GM12878 (cell line): Measurements from ENCODE around the gene SORCS2. TPM values are rescaled to one million over a fixed set of nuclear protein-coding genes. Genes with fewer than 3 reads are reported as not detected.

Experiments used
- ATAC-seq: fragments of 200-7000 bp; cut with Tn5 transposase; 3 replicates; pipeline ENCODE4 v1.9.1; 2020; ENCODE audit warnings: mild to moderate bottlenecking, moderate library complexity
- BruUV-seq: library from RNA; stranded (reverse); fragments of 400-500 nt; replicated peaks from 2 replicates; lab custom pipeline; 2021; lab: Mats Ljungman, UMichigan
- CTCF ChIA-PET: fragments of 300-600 bp; sonication (Branson Sonifier 250); formaldehyde crosslinking; extraction: SDS; loops from one replicate; lab custom pipeline; 2021; ENCODE audit warnings: inconsistent platforms; lab: Yijun Ruan, JAX
- POLR2A ChIA-PET: fragments of 350-600 bp; formaldehyde crosslinking; extraction: SDS; loops from one replicate; lab custom pipeline; 2021; ENCODE audit warnings: inconsistent platforms; lab: Charles Lee
- RAD21 ChIA-PET: fragments of 300-600 bp; sonication (Branson Sonifier 250); formaldehyde crosslinking; loops from one replicate; lab custom pipeline; 2023; ENCODE audit warnings: antibody characterized with exemption; ENCODE audit not compliant: unreplicated experiment; lab: Charles Lee
- SMC1A ChIA-PET: fragments of 300-600 bp; sonication (Branson Sonifier 250); formaldehyde crosslinking; loops from one replicate; lab custom pipeline; 2023; ENCODE audit not compliant: unreplicated experiment, uncharacterized antibody; lab: Charles Lee
- DNase-seq: peaks from one replicate; pipeline ENCODE4 v3.0.0-alpha.2; 2011; ENCODE audit warnings: low read depth, low spot score
- FAIRE-seq: peaks from 3 replicates; lab custom pipeline; 2011; peaks lifted over from hg19 to GRCh38; lab: Jason Lieb, UNC
- H2AFZ ChIP-seq: 2 replicates; pipeline ENCODE4 v1.6.0; 2011; ENCODE audit warnings: low read depth, low read length, control low read depth; ENCODE audit not compliant: control insufficient read depth
- H3K27ac ChIP-seq: 2 replicates; pipeline ENCODE4 v1.5.1; 2011; ENCODE audit warnings: control low read depth; ENCODE audit not compliant: control insufficient read depth, insufficient read depth
- H3K27me3 ChIP-seq, 2 experiments: replicated peaks in 1 of 2; 2 replicates each; pipeline versions ENCODE4 v1.6.0 to v1.6.1; 2011; ENCODE audit warnings: low read length in 1 of 2; ENCODE audit not compliant: control insufficient read depth in 2 of 2, insufficient read depth in 2 of 2
- H3K36me3 ChIP-seq, 2 experiments: 2 replicates each; pipeline ENCODE4 v1.5.1; 2011; ENCODE audit warnings: low read length in 1 of 2; ENCODE audit not compliant: control insufficient read depth in 2 of 2, insufficient read depth in 2 of 2
- H3K4me1 ChIP-seq: 2 replicates; pipeline ENCODE4 v1.6.1; 2011; ENCODE audit warnings: mild to moderate bottlenecking, low read length, moderate library complexity, mixed read lengths; ENCODE audit not compliant: control insufficient read depth, insufficient read depth
- H3K4me2 ChIP-seq: 2 replicates; pipeline ENCODE4 v1.6.0; 2011; ENCODE audit warnings: control low read depth; ENCODE audit not compliant: control insufficient read depth, insufficient read depth
- H3K4me3 ChIP-seq: fragments of 200-600 bp; sonication (generic); 2 replicates; pipeline ENCODE4 v1.5.1; 2016
- H3K79me2 ChIP-seq: 2 replicates; pipeline ENCODE4 v1.6.0; 2011; ENCODE audit warnings: low read length; ENCODE audit not compliant: control insufficient read depth, insufficient read depth
- H3K9ac ChIP-seq: 2 replicates; pipeline ENCODE4 v1.8.0; 2011; ENCODE audit warnings: low read length, control low read depth, mixed read lengths; ENCODE audit not compliant: control insufficient read depth, insufficient read depth
- H3K9me3 ChIP-seq: replicated peaks from 3 replicates; pipeline ENCODE4 v1.5.1; 2011; ENCODE audit warnings: mild to moderate bottlenecking, low read length; ENCODE audit not compliant: control insufficient read depth, insufficient read depth
- H4K20me1 ChIP-seq: 2 replicates; pipeline ENCODE4 v1.6.0; 2011; ENCODE audit not compliant: control insufficient read depth, insufficient read depth
- HCFC1 ChIP-seq: fragments of 150-350 bp; IDR thresholded peaks from 2 replicates; pipeline ENCODE4 v1.6.1; 2014; ENCODE audit warnings: low read length
- IRF5 ChIP-seq: fragments of 450-650 bp; IDR thresholded peaks from 2 replicates; pipeline ENCODE4 v1.6.1; 2017; ENCODE audit warnings: borderline replicate concordance
- RUNX3 ChIP-seq: IDR thresholded peaks from 2 replicates; pipeline ENCODE4 v1.6.1; 2012; ENCODE audit warnings: low read length, inconsistent platforms
- STAT3 ChIP-seq: IDR thresholded peaks from 2 replicates; pipeline ENCODE4 v1.6.1; 2011; ENCODE audit warnings: low read depth, low read length, improper control_type of control experiment
- TCF12 ChIP-seq: IDR thresholded peaks from 2 replicates; pipeline ENCODE4 v1.6.1; 2011; ENCODE audit warnings: low read depth, mild to moderate bottlenecking, low read length
- WGBS: methylation state at CpG from one replicate; pipeline ENCODE4 v1.1.6; 2016; ENCODE audit warnings: low lambda C conversion rate; ENCODE audit not compliant: insufficient replicate concordance, insufficient coverage; ENCODE audit errors: missing lambda C conversion rate; 5-methylcytosine and 5-hydroxymethylcytosine counted together
- in situ Hi-C: fragments of 300-500 bp; cut with MboI; formaldehyde crosslinking; loops from 9 replicates; pipeline ENCODE4 v1.14.3; 2018; ENCODE audit warnings: mixed read lengths
- intact Hi-C: fragments of 100-400 bp; cut with micrococcal nuclease; formaldehyde crosslinking; loops from one replicate; pipeline ENCODE4 v1.14.2; 2022; ENCODE audit not compliant: unreplicated experiment
- polyA plus RNA-seq, 11 experiments: library from polyadenylated mRNA; depleted of rRNA in 4 of 11; unstranded in 6 of 11; stranded (reverse) in 5 of 11; fragments of >200 nt; fragmentation: Nextera tagmentation in 4 of 11; fragmentation: Illumina TruSeq in 1 of 11; extraction: Ambion mirVana in 4 of 11; extraction: Trizol in 1 of 11; gene quantifications; 1 replicate in 1 of 11; 2 replicates in 10 of 11; pipeline versions ENCODE4 v1.2.1 to v1.2.3, GENCODE V29; 2011 to 2016; ENCODE audit warnings: inconsistent platforms in 2 of 11, missing spikeins in 2 of 11, low read depth in 1 of 11
- total RNA-seq, 4 experiments: library from RNA; depleted of rRNA in 3 of 4; stranded (reverse); fragments of >200 nt in 3 of 4; fragmentation: Illumina TruSeq in 1 of 4; extraction: Trizol in 1 of 4; gene quantifications; 2 replicates each; pipeline versions ENCODE4 v1.2.1 to v1.2.3, GENCODE V29; 2013 to 2021

Gene SORCS2
- total and polyA plus RNA-seq, 10 of the 15 experiments (the other 5 are each of a cell fraction or from before 2014, with no cell fraction given): 0.01 to 0.15 (median 0.05) TPM; not detected in 5

- CTCF ChIA-PET: no interaction called here
- SMC1A ChIA-PET: no interaction called here
These were observed 437.3 kb downstream of the SORCS2 start for GRCh38 chr4:7629501-7630254.

More at GRCh38 chr4:7629501-7630254, 437.3 kb downstream of the SORCS2 start:
- intact Hi-C loops (no loop called here), in situ Hi-C loops (no loop called here)
- ChIA-PET POLR2A (no interaction called here), RAD21 (no interaction called here)
- Histone ChIP-seq H3K4me2 (no peak overlapping the region), H3K79me2 (no peaks in the 10 kb centered on the region), H3K27ac (no peak overlapping the region), H3K4me1 (no peaks in the 10 kb centered on the region), H4K20me1 (no peaks in the 10 kb centered on the region), H3K4me3 (no peak overlapping the region), H3K9me3 (no peaks in the 10 kb centered on the region), H3K27me3 (no peaks in the 10 kb centered on the region), H2AFZ (no peak overlapping the region)
- DNase-seq: no peak
- WGBS: 45% methylated on average over 10 of the region's 13 CpGs
- BruUV-seq: no TSS peak
- no peak for FAIRE-seq
- ATAC-seq: no peak
- TF ChIP-seq RUNX3: no peak
- TF ChIP-seq TCF12: no peak
- TF ChIP-seq IRF5: no peak
- no peak for TF ChIP-seq HCFC1
- TF ChIP-seq STAT3: no peak
- TF ChIP-seq, all 136 proteins: peak for 0
- H3K9ac ChIP-seq: no peak overlapping the region
- no peaks in the 10 kb centered on the region for H3K36me3 ChIP-seq
